Glutamatergic neuron (in vitro differentiated cells): ENCODE data around the gene TRPV5. TPM values are rescaled to one million over a fixed set of nuclear protein-coding genes. Genes with fewer than 3 reads are reported as not detected.
A peak's percentile ranks its signal among the peaks of the same experiment; 100 is the strongest.

ENCODE experiments used
- DNase-seq: peaks from one replicate; pipeline ENCODE4 v3.0.0; 2022
- H3K27ac Mint-ChIP-seq: one replicate; pipeline ENCODE4 v1.8.0; 2020; ENCODE audit warnings: mild to moderate bottlenecking, mixed read lengths, inconsistent platforms; ENCODE audit not compliant: unreplicated experiment
- H3K27me3 Mint-ChIP-seq: one replicate; pipeline ENCODE4 v1.8.0; 2020; ENCODE audit warnings: mild to moderate bottlenecking, moderate library complexity, mixed read lengths, inconsistent platforms; ENCODE audit not compliant: unreplicated experiment
- H3K36me3 Mint-ChIP-seq: one replicate; pipeline ENCODE4 v1.8.0; 2020; ENCODE audit warnings: mild to moderate bottlenecking, mixed read lengths, inconsistent platforms; ENCODE audit not compliant: unreplicated experiment
- H3K4me1 Mint-ChIP-seq: one replicate; pipeline ENCODE4 v1.8.0; 2020; ENCODE audit warnings: mild to moderate bottlenecking, low read depth, mixed read lengths, inconsistent platforms; ENCODE audit not compliant: unreplicated experiment
- H3K4me3 Mint-ChIP-seq: one replicate; pipeline ENCODE4 v1.8.0; 2020; ENCODE audit warnings: mild to moderate bottlenecking, mixed read lengths, inconsistent platforms; ENCODE audit not compliant: unreplicated experiment
- H3K9me3 Mint-ChIP-seq: one replicate; pipeline ENCODE4 v1.8.0; 2020; ENCODE audit warnings: mild to moderate bottlenecking, moderate library complexity, mixed read lengths, inconsistent platforms; ENCODE audit not compliant: unreplicated experiment
- CTCF ChIP-seq: fragments of 200-600 bp; sonication (generic); IDR thresholded peaks from one replicate; pipeline ENCODE4 v1.5.0; 2021; ENCODE audit not compliant: partially characterized antibody, unreplicated experiment
- total RNA-seq: library from RNA; stranded (reverse); fragmentation: NEBNext Ultra II Directional; extraction: Animal tissue kit (Norgen Biotek cat#: 25700); gene quantifications from one replicate; pipeline ENCODE4 v1.2.1, GENCODE V29; 2021; ENCODE audit not compliant: unreplicated experiment

TRPV5 gene
- total RNA-seq, 1 donor from 2014 or later, result 0.15 TPM

GRCh38 chr7:142927949-142928348 lies 5.6 kb downstream of the TRPV5 start:
- H3K27ac Mint-ChIP-seq, result no peak overlapping the region
- no peak overlapping the region for H3K4me3 Mint-ChIP-seq
- no peaks in the 10 kb centered on the region for H3K4me1 Mint-ChIP-seq
- H3K9me3 Mint-ChIP-seq, result no peaks in the 10 kb centered on the region
- no peaks in the 10 kb centered on the region for H3K36me3 Mint-ChIP-seq
- no peaks in the 10 kb centered on the region for H3K27me3 Mint-ChIP-seq
- no peak for DNase-seq
- TF ChIP-seq CTCF, result no peak

DNA sequence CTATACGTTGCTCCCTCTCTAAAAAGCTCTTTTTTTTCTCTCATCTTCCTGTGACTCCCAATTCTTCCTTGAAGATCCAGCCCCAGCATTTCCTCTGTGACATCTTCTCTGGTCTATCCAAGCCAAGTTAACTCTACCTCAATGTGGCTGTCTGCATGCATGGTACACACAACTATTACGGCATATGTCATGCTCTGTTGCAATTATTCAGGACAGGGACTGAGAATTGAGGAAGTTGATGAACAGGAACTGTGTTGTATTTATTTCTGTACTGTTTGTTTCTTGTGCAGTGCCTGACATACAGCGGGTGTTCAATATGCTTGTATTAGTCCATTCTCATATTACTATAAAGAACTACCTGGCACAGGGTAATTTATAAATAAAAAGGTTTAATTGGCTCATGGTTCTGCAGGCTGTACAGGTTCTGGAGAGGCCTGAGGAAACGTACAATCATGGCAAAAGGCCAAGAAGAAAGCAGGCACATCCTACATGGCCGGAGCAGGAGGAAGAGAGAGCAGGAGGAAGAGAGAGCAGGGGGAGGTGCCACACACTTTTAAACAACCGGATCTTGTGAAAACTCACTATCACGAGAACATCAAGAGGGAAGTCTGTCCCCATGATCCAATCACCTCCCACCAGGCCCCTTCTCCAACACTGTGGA lies 6.3 kb downstream of the TRPV5 start:
- no peak for TF ChIP-seq CTCF
- H3K4me1 Mint-ChIP-seq, result no peaks in the 10 kb centered on the region
- H3K4me3 Mint-ChIP-seq, result no peak overlapping the region
- H3K36me3 Mint-ChIP-seq, result no peaks in the 10 kb centered on the region
- DNase-seq, result no peak
- no peaks in the 10 kb centered on the region for H3K27me3 Mint-ChIP-seq
- no peak overlapping the region for H3K27ac Mint-ChIP-seq
- no peaks in the 10 kb centered on the region for H3K9me3 Mint-ChIP-seq

DNA sequence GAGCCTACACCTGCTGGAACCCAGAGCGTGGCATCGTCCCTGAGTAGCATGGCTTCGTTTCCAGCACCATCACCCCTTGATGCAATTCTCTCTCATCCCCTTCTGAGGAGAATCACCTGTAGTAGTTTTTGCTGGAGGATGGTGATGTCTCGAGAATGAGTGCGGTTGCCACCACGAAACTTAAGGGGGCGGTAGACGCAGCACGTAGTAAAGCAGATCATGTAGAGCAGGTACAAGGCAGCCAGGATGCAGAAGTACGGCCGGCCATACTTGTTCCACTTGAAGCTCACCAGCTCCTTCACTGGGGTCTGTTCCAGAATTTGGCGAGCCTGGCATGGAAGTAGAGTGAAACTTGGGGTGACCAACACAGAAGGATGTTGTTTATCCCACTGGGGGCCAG lies 8.1 kb downstream of the TRPV5 start:
- TF ChIP-seq CTCF, result peak; percentile 33
- Mint-ChIP-seq H3K4me1 (no peaks in the 10 kb centered on the region), H3K27me3 (no peaks in the 10 kb centered on the region), H3K9me3 (no peaks in the 10 kb centered on the region), H3K4me3 (no peak overlapping the region), H3K27ac (no peak overlapping the region), H3K36me3 (no peaks in the 10 kb centered on the region)
- DNase-seq, result no peak

- H3K27ac Mint-ChIP-seq, result no peak overlapping the region
- no peak for DNase-seq
- H3K36me3 Mint-ChIP-seq, result no peaks in the 10 kb centered on the region
- no peaks in the 10 kb centered on the region for H3K27me3 Mint-ChIP-seq
- H3K4me3 Mint-ChIP-seq, result no peak overlapping the region
- TF ChIP-seq CTCF, result no peak
- H3K4me1 Mint-ChIP-seq, result no peaks in the 10 kb centered on the region
- no peaks in the 10 kb centered on the region for H3K9me3 Mint-ChIP-seq
Observed at GRCh38 chr7:142923391-142923790, 10.2 kb downstream of the TRPV5 start.

GRCh38 chr7:142919656-142920055 lies 13.9 kb downstream of the TRPV5 start:
- Mint-ChIP-seq H3K9me3 (no peaks in the 10 kb centered on the region), H3K27me3 (no peaks in the 10 kb centered on the region)
- DNase-seq, result no peak

More at GRCh38 chr7:142919656-142920055, 13.9 kb downstream of the TRPV5 start:
- Mint-ChIP-seq H3K27ac (no peak overlapping the region), H3K36me3 (no peaks in the 10 kb centered on the region), H3K4me1 (no peaks in the 10 kb centered on the region), H3K4me3 (no peak overlapping the region)
- no peak for TF ChIP-seq CTCF
